Mesenchymal stem cell (in vitro differentiated cells and primary cell): ENCODE results near the gene SKP2.
A peak's percentile ranks its signal among the peaks of the same experiment; 100 is the strongest.

ENCODE experiments used
- DNase-seq: peaks from one replicate; pipeline ENCODE4 v3.0.0-alpha.2; 2013
- H2AFZ ChIP-seq: one replicate; pipeline ENCODE4 v1.6.1; 2013; ENCODE audit warnings: low read depth, mild to moderate bottlenecking, control low read depth, inconsistent platforms, low read length, moderate library complexity
- H2AK5ac ChIP-seq: 2 replicates; pipeline ENCODE4 v1.6.1; 2013; ENCODE audit warnings: low read length, moderate library complexity, mild to moderate bottlenecking, inconsistent platforms; ENCODE audit not compliant: severe bottlenecking
- H2BK120ac ChIP-seq: one replicate; pipeline ENCODE4 v1.6.1; 2013; ENCODE audit warnings: low read depth, mild to moderate bottlenecking, inconsistent platforms, low read length, moderate library complexity
- H2BK12ac ChIP-seq, 2 experiments: one replicate each; pipeline ENCODE4 v1.6.1; 2013; ENCODE audit warnings: inconsistent platforms in 2 of 2, low read length in 2 of 2, mild to moderate bottlenecking in 2 of 2, moderate library complexity in 2 of 2, control low read depth in 1 of 2
- H2BK15ac ChIP-seq: one replicate; pipeline ENCODE4 v1.6.1; 2013; ENCODE audit warnings: mild to moderate bottlenecking, low read depth, inconsistent platforms; ENCODE audit not compliant: poor library complexity, severe bottlenecking
- H2BK5ac ChIP-seq: 2 replicates; pipeline ENCODE4 v1.6.1; 2013; ENCODE audit warnings: low read depth, mild to moderate bottlenecking, low read length, control low read depth, inconsistent platforms; ENCODE audit not compliant: poor library complexity, severe bottlenecking
- H3K14ac ChIP-seq, 2 experiments: one replicate each; pipeline ENCODE4 v1.6.1; 2013; ENCODE audit warnings: inconsistent platforms in 2 of 2, low read length in 2 of 2, control low read depth in 1 of 2, mild to moderate bottlenecking in 1 of 2, moderate library complexity in 1 of 2
- H3K18ac ChIP-seq, 2 experiments: one replicate each; pipeline ENCODE4 v1.6.1; 2013; ENCODE audit warnings: inconsistent platforms in 2 of 2, low read length in 2 of 2, control low read depth in 1 of 2, low read depth in 1 of 2, mild to moderate bottlenecking in 1 of 2
- H3K23ac ChIP-seq, 2 experiments: one replicate each; pipeline ENCODE4 v1.6.1; 2013; ENCODE audit warnings: inconsistent platforms in 2 of 2, low read length in 2 of 2, mild to moderate bottlenecking in 2 of 2, moderate library complexity in 2 of 2, control low read depth in 1 of 2
- H3K27ac ChIP-seq: 2 replicates; pipeline ENCODE4 v1.5.1; 2013; ENCODE audit warnings: mild to moderate bottlenecking, moderate library complexity, low read length, control low read depth, inconsistent platforms; ENCODE audit not compliant: poor library complexity, severe bottlenecking
- H3K27me3 ChIP-seq, 2 experiments: 2 replicates each; pipeline versions ENCODE4 v1.6.1 to v1.7.0; 2013; ENCODE audit warnings: low read length in 2 of 2, mild to moderate bottlenecking in 2 of 2, moderate library complexity in 2 of 2, control low read depth in 1 of 2, inconsistent platforms in 1 of 2; ENCODE audit not compliant: control insufficient read depth in 1 of 2, insufficient read depth in 1 of 2
- H3K36me3 ChIP-seq, 2 experiments: 2 replicates each; pipeline versions ENCODE4 v1.6.1 to v1.7.0; 2013; ENCODE audit warnings: low read length in 2 of 2, control low read depth in 1 of 2, inconsistent platforms in 1 of 2, low read depth in 1 of 2, mild to moderate bottlenecking in 1 of 2; ENCODE audit not compliant: insufficient read depth in 2 of 2, control insufficient read depth in 1 of 2
- H3K4ac ChIP-seq, 2 experiments: one replicate each; pipeline ENCODE4 v1.6.1; 2013; ENCODE audit warnings: inconsistent platforms in 2 of 2, low read length in 2 of 2, mild to moderate bottlenecking in 2 of 2, moderate library complexity in 2 of 2, control low read depth in 1 of 2, low read depth in 1 of 2
- H3K4me1 ChIP-seq: 2 replicates; pipeline ENCODE4 v1.6.1; 2013; ENCODE audit warnings: low read depth, low read length, control low read depth; ENCODE audit not compliant: control insufficient read depth, insufficient read depth
- H3K4me2 ChIP-seq: 2 replicates; pipeline ENCODE4 v1.6.1; 2013; ENCODE audit warnings: low read length, mild to moderate bottlenecking, inconsistent platforms; ENCODE audit not compliant: poor library complexity, severe bottlenecking
- H3K4me3 ChIP-seq, 2 experiments: 2 replicates each; pipeline versions ENCODE4 v1.5.1 to v1.7.0; 2013; ENCODE audit warnings: low read length in 2 of 2, mild to moderate bottlenecking in 2 of 2, control low read depth in 1 of 2, low read depth in 1 of 2; ENCODE audit not compliant: insufficient read depth in 1 of 2
- H3K79me1 ChIP-seq: replicated peaks from 2 replicates; pipeline ENCODE4 v1.6.1; 2013; ENCODE audit warnings: mild to moderate bottlenecking, control low read depth, low read length, inconsistent platforms; ENCODE audit not compliant: poor library complexity, severe bottlenecking
- H3K9ac ChIP-seq: 2 replicates; pipeline ENCODE4 v1.7.0; 2013; ENCODE audit warnings: mild to moderate bottlenecking, low read length, moderate library complexity
- H3K9me3 ChIP-seq: 2 replicates; pipeline ENCODE4 v1.7.0; 2013; ENCODE audit warnings: mild to moderate bottlenecking, low read length; ENCODE audit not compliant: control insufficient read depth
- H4K8ac ChIP-seq: one replicate; pipeline ENCODE4 v1.6.1; 2013; ENCODE audit warnings: inconsistent platforms, mild to moderate bottlenecking, low read length, moderate library complexity
- H4K91ac ChIP-seq: one replicate; pipeline ENCODE4 v1.6.1; 2013; ENCODE audit warnings: mild to moderate bottlenecking, low read length, inconsistent platforms
- WGBS: methylation state at CpG from one replicate; pipeline ENCODE4 v1.1.7; 2013; ENCODE audit warnings: mixed read lengths; 5-methylcytosine and 5-hydroxymethylcytosine counted together

SKP2 gene

GRCh38 chr5:36217988-36218387 lies 66.1 kb downstream of the SKP2 start:
- no peak overlapping the region for H4K91ac ChIP-seq
- H3K14ac ChIP-seq = no peak overlapping the region
- H2BK12ac ChIP-seq = no peak overlapping the region
- no peak overlapping the region for H2BK15ac ChIP-seq
- WGBS = 100% methylated on average over 1 of the region's 1 CpG
- H3K9ac ChIP-seq = no peak overlapping the region
- no peak overlapping the region for H3K18ac ChIP-seq
- no peak overlapping the region for H3K23ac ChIP-seq
- H3K27ac ChIP-seq = no peak overlapping the region
- no peak overlapping the region for H2AK5ac ChIP-seq
- no peaks in the 10 kb centered on the region for H3K9me3 ChIP-seq
- H3K4ac ChIP-seq = no peak overlapping the region
- DNase-seq = no peak
- H3K4me3 ChIP-seq = no peak overlapping the region
- no peak overlapping the region for H2AFZ ChIP-seq
- H3K79me1 ChIP-seq = peaks cover 3% of the 10 kb centered on the region
- H3K4me2 ChIP-seq = no peak overlapping the region
- H4K8ac ChIP-seq = no peak overlapping the region
- H3K4me1 ChIP-seq = no peaks in the 10 kb centered on the region
- H3K27me3 ChIP-seq = no peaks in the 10 kb centered on the region
- no peak overlapping the region for H2BK5ac ChIP-seq
- peaks cover 7 to 88% of the 10 kb centered on the region in 2 experiments for H3K36me3 ChIP-seq
- H2BK120ac ChIP-seq = no peak overlapping the region

GRCh38 chr5:36222620-36223019 lies 70.7 kb downstream of the SKP2 start:
- WGBS = 95% methylated on average over 1 of the region's 1 CpG
- no peak overlapping the region for H3K4me2 ChIP-seq

GRCh38 chr5:36227046-36227445 lies 75.1 kb downstream of the SKP2 start:
- no peak overlapping the region for H2AK5ac ChIP-seq
- no peak overlapping the region for H3K9ac ChIP-seq
- H3K36me3 ChIP-seq = peaks cover 0 to 41% of the 10 kb centered on the region in 2 experiments
- H3K4me2 ChIP-seq = no peak overlapping the region
- no peaks in the 10 kb centered on the region for H3K4me1 ChIP-seq
- H4K91ac ChIP-seq = no peak overlapping the region
- H2BK12ac ChIP-seq = no peak overlapping the region
- peaks cover 8% of the 10 kb centered on the region for H3K79me1 ChIP-seq
- H3K27ac ChIP-seq = no peak overlapping the region
- no peak for DNase-seq
- no peaks in the 10 kb centered on the region for H3K9me3 ChIP-seq
- H3K14ac ChIP-seq = no peak overlapping the region
- no peak overlapping the region for H2BK5ac ChIP-seq
- no peak overlapping the region for H3K18ac ChIP-seq
- no peak overlapping the region for H2BK15ac ChIP-seq
- H3K4me3 ChIP-seq = no peak overlapping the region
- H2BK120ac ChIP-seq = no peak overlapping the region
- no peak overlapping the region for H3K4ac ChIP-seq
- H3K23ac ChIP-seq = no peak overlapping the region
- H4K8ac ChIP-seq = no peak overlapping the region
- H3K27me3 ChIP-seq = no peaks in the 10 kb centered on the region
- no peak overlapping the region for H2AFZ ChIP-seq

More at GRCh38 chr5:36222620-36223019, 70.7 kb downstream of the SKP2 start:
- Histone ChIP-seq H2BK5ac (no peak overlapping the region), H4K8ac (no peak overlapping the region), H3K27me3 (no peaks in the 10 kb centered on the region), H3K4ac (no peak overlapping the region), H3K79me1 (peaks cover 3% of the 10 kb centered on the region), H2BK15ac (no peak overlapping the region), H2AK5ac (no peak overlapping the region), H4K91ac (no peak overlapping the region), H3K9ac (no peak overlapping the region), H3K27ac (no peak overlapping the region), H2BK12ac (no peak overlapping the region), H3K14ac (no peak overlapping the region), H3K9me3 (no peaks in the 10 kb centered on the region), H3K36me3 (peaks cover 7 to 81% of the 10 kb centered on the region in 2 experiments), H2BK120ac (no peak overlapping the region), H3K23ac (no peak overlapping the region), H3K18ac (no peak overlapping the region), H3K4me1 (no peaks in the 10 kb centered on the region), H3K4me3 (no peak overlapping the region), H2AFZ (no peak overlapping the region)
- no peak for DNase-seq

GRCh38 chr5:36228505-36228904 lies 76.6 kb downstream of the SKP2 start:
- peak overlapping the region; percentile 91 for H2BK15ac ChIP-seq
- WGBS = 100% methylated on average over 4 of the region's 7 CpGs
- H3K4me2 ChIP-seq = no peak overlapping the region
- H2BK12ac ChIP-seq = peak overlapping the region in 1 of 2 experiments; percentile 77
- no peak overlapping the region for H2AFZ ChIP-seq
- H3K14ac ChIP-seq = no peak overlapping the region
- no peak overlapping the region for H4K91ac ChIP-seq
- peaks cover 11% of the 10 kb centered on the region for H3K79me1 ChIP-seq
- H3K4me3 ChIP-seq = no peak overlapping the region
- no peak overlapping the region for H3K4ac ChIP-seq
- DNase-seq = no peak
- no peak overlapping the region for H2BK120ac ChIP-seq
- H3K27ac ChIP-seq = no peak overlapping the region
- H3K9me3 ChIP-seq = no peaks in the 10 kb centered on the region
- H3K27me3 ChIP-seq = no peaks in the 10 kb centered on the region
- peak overlapping the region; percentile 37 for H3K9ac ChIP-seq
- H4K8ac ChIP-seq = no peak overlapping the region
- no peak overlapping the region for H3K23ac ChIP-seq
- H2BK5ac ChIP-seq = no peak overlapping the region
- H3K36me3 ChIP-seq = peaks cover 0 to 27% of the 10 kb centered on the region in 2 experiments
- no peak overlapping the region for H2AK5ac ChIP-seq
- H3K4me1 ChIP-seq = no peaks in the 10 kb centered on the region
- H3K18ac ChIP-seq = no peak overlapping the region
